HG02970 (cell line): ENCODE results near the gene BPIFB4.

Source experiments
- ATAC-seq: cut with Tn5 transposase; IDR thresholded peaks from one replicate; pipeline ENCODE4 v1.9.1; 2021; ENCODE audit warnings: mild to moderate bottlenecking, moderate library complexity, moderate number of reproducible peaks; ENCODE audit not compliant: unreplicated experiment, low FRiP score

The BPIFB4 gene

GRCh38 chr20:33059741-33060390, 19.6 kb upstream of the BPIFB4 start:
- ATAC-seq, result no peak

DNA sequence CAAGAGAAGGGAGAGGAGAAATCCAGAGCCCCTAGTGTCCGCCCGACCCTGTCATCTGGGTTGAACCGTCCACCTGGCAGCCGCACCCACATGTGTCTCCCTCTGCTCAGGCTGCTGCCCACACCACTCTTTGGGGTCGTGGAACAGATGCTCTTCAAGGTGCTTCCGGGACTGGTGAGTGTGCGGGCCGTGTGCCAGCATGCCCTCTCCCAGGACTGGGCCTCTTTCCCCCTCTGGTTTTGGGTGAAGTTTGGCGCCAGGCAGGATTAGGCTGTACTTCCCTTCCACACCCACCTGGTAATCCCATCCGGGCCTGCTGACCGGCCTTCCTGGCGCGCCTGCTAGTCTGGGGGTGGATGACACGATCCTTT, 17.8 kb upstream of the BPIFB4 start:
- ATAC-seq, result no peak

DNA sequence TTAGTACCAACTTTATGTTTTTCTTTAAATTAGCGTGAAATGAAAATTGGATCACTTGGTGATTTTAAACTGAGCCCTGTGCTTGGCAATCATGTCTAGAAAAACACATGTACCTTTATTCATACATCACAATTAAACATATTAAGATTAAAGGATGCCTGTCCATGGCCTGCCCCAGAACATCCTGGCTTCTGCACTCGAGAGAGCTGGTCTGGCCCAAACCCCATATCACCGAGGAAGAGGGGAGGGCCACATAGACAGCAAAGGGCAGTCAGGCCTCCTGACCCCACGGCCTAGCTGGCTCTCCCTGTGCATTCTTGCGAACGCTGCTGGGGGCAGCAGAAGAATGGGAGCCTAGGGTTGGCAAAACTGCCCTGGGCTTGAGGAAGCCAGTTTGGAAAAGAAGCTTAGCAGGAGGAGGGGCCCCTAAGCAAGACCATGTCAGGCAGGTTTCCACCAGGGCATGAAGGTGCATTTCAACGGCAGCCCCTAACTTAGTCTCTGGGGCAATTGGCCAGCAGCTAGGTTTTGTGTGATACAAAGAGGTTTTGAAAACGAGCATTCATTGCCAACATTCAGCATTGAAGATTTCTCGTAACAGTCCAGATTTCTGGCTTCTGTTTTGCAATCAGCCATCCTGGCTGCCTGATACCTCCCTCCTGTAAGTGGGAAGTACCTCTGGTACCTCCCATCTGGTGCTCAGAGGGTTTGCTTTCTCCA, 17.2 kb upstream of the BPIFB4 start:
- no peak for ATAC-seq

- no peak for ATAC-seq
Observed at GRCh38 chr20:33062825-33063149, 16.7 kb upstream of the BPIFB4 start.

DNA sequence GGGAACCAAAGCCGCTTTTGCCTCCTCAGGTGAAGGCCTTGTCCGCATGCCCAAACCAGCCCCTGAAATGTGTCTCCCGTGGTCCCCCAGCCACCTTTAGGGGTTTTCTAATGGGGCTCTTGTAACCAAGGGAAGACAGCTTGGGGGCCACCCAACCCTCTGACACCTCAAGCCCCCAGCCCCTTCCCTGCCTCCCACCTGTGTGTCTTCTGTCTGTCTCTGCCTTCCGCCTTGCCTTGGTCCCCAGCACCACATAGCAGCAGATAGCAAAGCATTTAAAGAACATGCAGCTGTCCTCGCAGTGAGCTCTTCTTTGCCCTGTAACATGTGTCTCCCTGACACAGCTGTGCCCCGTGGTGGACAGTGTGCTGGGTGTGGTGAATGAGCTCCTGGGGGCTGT, 16.2 kb upstream of the BPIFB4 start:
- no peak for ATAC-seq

DNA sequence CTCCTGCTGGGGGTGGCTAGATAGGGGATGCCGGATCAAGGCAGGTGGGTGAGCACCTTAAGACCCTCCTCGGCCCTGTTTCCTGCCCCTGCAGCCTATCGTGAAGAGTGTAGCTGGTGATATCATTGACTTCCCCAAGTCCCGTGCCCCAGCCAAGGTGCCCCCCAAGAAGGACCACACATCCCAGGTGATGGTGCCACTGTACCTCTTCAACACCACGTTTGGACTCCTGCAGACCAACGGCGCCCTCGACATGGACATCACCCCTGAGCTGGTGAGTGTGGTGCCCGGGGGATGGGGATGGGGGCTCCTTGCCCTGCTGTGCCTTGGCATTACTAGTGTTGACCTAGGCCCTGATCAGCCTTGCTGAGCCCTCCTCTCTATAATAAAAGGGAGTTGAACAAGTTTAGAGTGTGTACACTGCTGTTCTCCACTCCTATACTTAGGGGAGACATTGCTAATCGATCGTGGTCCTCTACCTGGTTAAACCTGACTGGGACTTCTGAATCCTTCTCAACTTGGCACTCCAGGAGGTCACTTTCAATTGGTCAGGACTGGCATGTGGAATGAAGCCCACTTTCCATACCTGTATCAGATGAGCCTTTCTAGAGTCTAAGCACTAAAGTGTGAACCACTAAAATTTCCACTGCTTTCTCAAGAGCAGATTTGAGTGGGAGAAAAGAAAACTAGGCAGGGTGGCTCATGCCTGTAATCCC, 14.7 kb upstream of the BPIFB4 start:
- no peak for ATAC-seq

GRCh38 chr20:33065785-33066184, 13.7 kb upstream of the BPIFB4 start:
- ATAC-seq, result no peak

- ATAC-seq, result no peak
Observed at GRCh38 chr20:33067806-33068205, 11.6 kb upstream of the BPIFB4 start.

GRCh38 chr20:33068251-33068939, 11.0 kb upstream of the BPIFB4 start:
- ATAC-seq, result no peak

GRCh38 chr20:33069673-33070072, 9.8 kb upstream of the BPIFB4 start:
- no peak for ATAC-seq

GRCh38 chr20:33070111-33071053, 9.1 kb upstream of the BPIFB4 start:
- no peak for ATAC-seq

DNA sequence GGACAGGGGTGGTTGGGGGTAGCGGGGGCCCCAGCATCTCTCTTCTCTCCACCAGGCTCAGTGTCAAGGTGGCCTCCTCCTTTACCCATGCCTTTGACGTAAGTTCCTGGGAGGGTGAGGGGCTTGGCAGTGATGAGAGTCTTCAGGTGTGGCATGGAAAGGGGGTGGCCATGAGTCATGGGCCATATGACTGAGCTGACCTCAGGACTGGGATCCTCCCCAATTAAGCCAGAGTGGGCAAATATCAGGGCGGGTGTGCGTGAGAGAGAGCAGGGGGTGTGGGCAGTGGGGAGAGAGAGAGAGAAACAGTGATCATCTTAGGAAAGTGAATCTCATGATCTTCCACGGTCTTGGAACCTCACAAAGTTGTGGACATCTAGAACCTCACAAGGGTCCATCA, 8.2 kb upstream of the BPIFB4 start:
- ATAC-seq, result no peak

DNA sequence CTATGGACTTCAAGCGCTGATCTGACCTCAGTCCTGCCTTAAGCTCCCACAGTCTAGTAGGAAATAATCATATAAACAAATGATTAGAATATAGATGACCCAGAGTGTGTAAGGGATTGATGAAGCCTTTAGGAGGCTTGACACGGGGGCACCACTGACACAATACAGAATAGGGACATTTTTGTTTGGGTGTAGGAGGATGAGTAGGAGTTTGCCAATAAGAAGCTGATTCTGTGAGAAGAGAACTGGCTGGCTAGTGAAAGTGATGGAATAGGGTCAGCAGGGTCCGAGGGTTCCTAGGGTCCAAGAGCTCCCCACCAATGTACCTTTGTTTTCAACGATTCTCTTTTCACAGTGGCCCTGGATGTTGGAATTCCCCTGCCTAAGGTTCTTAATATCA, 7.1 kb upstream of the BPIFB4 start:
- ATAC-seq, result no peak

DNA sequence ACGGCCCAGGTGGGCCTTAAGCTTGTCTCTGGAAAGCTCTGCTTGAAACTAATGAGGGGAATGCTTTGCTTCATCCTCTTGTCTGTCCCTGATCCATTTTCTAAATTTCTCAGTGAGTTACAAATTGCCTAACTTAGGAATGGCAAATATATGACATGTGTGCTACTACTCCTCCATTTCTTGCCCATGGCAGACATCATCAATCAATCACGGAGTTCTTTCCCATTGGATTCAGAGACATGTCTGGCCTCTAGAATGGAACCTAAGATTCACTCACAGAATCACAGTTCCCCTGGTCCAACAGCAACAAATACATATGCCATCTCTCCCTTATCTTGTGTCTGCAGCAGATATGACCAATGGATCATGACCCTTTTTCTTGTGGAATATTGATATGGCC, 6.6 kb upstream of the BPIFB4 start:
- no peak for ATAC-seq

- no peak for ATAC-seq
Observed at GRCh38 chr20:33074675-33075074, 4.8 kb upstream of the BPIFB4 start.

DNA sequence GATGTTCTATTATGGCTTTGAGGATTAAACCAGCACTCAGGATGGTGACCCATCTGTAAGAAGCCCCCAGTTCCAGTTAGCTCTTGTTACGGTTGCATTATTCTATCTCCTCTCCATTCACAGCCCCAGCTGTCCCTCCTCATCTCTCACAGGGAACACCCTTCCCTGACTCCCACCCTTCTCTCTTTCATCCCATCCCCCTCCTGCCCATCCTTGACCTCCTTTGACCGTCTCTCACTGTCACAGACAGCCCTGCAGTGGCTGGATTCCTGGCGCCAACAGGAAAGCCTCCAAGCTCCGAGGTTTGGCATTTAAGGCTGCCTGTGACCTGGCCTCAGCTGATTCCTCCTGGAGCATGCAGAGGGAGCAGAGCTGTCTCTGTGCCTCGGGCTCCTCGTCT, 4.2 kb upstream of the BPIFB4 start:
- no peak for ATAC-seq

DNA sequence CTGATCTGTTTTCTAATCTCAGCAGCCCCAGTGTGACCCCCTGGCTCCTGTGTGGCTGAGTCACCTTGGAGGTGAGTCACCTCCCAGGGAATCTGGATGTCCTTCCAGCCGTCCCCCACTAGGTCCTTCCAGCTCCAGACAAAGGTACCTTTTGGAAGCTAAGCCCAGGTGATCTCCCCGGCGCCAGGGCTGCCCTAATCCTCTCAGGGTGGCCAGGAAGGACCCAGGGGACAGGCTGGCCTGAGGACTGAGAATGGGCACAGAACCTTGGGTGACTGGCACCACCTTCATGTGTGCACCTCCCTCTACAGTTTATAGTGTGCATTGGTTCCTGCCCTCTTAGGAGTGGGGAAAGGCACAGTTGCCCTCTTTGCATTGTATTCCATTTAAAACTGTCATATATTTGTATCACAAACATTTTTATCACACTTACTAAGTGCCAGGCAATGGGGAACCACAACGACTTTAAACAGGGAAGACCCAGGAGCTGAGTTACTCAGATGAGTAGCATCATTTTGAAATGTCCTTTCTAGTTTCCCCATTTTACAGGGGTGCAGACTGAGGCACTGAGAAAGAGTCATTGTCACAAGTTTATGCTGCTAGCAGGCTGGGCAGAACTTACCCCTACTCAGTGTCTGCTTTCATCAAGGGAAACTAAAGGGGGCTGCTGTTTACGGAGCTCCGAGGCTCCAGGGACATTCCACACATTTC, 2.6 kb upstream of the BPIFB4 start:
- no peak for ATAC-seq

- no peak for ATAC-seq
Observed at GRCh38 chr20:33081411-33082154, 2.1 kb downstream of the BPIFB4 start.

DNA sequence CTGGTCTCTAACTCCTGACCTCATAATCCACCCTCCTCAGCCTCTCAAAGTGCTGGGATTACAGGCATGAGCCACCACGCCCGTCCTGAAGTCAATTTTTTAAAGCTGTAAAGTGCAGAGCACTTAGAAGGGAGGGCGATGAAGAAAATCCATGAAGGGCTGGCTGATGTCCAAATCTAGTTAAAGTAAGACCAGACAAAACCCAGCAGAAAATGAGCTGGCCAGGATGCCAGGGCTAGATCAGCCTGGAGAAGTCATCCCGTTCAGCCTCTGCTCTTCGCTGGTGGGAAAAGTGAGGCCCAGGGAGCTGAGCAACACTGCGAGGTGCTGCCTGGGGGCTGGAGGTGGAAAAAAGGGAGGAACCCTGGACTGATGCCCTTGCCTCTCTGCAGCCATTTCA, 3.1 kb downstream of the BPIFB4 start:
- no peak for ATAC-seq
